G401 (cell line): Measurements from ENCODE around the gene LGALS1. TPM values are rescaled to one million over a fixed set of nuclear protein-coding genes. Genes with fewer than 3 reads are reported as not detected.
"Not testable (repeated sequence)": the region's sequence is repeated elsewhere in the genome, so short reads cannot be mapped to it uniquely, and the experiment has no call there.

Source experiments
- DNase-seq: peaks from one replicate; pipeline ENCODE4 v3.0.0-alpha.2; 2015; ENCODE audit warnings: low spot score
- in situ Hi-C: cut with HindIII; loops from 2 replicates; pipeline ENCODE4 v1.10.0; 2016; ENCODE audit warnings: low sequenced_read_pairs, mixed read lengths
- total RNA-seq: library from RNA; depleted of rRNA; stranded (reverse); fragments of >200 nt; shearing (Covaris generic); gene quantifications from 2 replicates; pipeline ENCODE4 v1.2.3, GENCODE V29; 2014

Gene LGALS1
- total RNA-seq, 1 experiment from 2014 or later, result 435 TPM

DNA sequence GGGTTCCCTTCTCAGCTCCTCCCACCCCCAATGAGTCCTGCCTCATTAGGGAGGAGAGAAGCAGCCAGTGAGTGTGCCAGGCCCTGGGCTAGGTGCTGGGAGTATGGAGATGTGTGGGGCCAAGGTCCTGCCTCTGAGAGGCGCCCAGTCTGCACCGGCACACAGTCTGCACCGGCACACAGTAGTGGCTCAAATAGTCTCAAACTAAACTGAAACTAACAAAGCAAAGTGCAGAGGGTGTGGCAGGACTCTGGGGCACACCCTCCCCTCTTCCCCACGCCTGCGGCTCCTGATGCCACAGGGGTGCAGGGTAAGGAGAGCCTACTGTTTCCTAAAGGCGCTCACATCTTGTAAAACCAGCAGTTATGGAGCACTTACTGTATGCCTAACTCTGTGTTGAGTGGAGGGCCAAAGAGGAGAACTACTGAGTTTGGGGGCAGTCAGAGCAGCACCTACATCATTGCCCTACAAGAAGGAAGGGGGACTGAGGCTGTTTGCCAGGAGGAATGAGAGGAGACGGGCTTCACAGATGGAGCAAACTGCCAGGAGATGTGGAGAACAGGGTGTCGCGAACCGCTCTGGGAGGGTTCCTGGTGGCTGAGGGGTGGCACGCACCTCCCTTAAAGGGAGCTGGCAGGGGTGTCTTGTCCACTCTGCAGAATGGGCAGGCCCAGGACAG is 36.9 kb upstream of the LGALS1 start:
- in situ Hi-C loops, result no loop called here
- no peak for DNase-seq

- in situ Hi-C loops, result no loop called here
- no peak for DNase-seq
Measured at GRCh38 chr22:37639070-37639760, 36.2 kb upstream of the LGALS1 start, which contains the start of gene SH3BP1. Gene SH3BP1, plus strand, starts transcription at chr22:37639669. Its CDS starts 119 bp downstream, at chr22:37639788.

DNA sequence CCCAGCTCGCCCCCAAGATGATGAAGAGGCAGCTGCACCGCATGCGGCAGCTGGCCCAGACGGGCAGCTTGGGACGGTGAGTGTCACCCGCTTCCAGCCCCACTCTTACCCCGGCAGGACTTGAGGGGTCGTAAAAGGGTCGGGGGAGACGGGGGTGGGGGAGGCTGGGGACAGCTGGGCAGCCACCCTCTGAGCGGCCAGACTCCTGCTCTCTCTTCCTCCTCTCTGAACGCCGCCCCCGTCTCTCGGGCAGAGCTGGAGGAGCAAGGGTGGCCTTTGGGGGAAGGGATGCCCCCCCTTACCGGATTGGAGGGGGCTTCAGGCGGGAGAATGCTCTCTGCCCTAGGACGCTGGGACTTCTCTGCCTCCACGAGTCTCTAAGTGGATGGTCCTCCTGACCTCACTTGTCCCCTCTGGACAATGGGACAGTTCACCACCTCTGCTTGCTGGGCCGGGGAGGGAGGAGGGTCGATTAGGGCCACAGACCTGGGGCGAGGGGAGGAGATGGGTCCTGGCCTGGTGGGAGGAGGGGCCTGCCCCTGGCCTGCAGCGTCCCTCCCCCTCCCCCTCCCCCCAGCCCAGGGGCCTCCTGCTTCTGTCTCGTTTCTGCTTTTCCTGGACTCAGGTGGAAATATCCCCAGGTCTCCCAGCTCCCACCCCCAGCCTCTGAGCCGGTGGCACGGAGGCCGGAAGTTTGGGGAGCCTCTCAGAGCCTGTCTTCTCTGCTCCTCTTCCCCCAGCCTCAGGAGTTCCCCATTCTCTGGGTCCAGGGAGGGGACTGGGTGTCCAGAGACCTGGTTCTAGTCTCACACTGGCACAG is 35.5 kb upstream of the LGALS1 start:
- in situ Hi-C loops, result no loop called here
- no peak for DNase-seq

GRCh38 chr22:37640591-37641560 is 34.6 kb upstream of the LGALS1 start:
- in situ Hi-C loops, result no loop called here
- no peak for DNase-seq

GRCh38 chr22:37641561-37641949 is 33.9 kb upstream of the LGALS1 start:
- no peak for DNase-seq
- in situ Hi-C loops, result no loop called here

GRCh38 chr22:37643225-37643847 is 32.1 kb upstream of the LGALS1 start:
- DNase-seq, result peak; percentile 88
- in situ Hi-C loops, result no loop called here

DNA sequence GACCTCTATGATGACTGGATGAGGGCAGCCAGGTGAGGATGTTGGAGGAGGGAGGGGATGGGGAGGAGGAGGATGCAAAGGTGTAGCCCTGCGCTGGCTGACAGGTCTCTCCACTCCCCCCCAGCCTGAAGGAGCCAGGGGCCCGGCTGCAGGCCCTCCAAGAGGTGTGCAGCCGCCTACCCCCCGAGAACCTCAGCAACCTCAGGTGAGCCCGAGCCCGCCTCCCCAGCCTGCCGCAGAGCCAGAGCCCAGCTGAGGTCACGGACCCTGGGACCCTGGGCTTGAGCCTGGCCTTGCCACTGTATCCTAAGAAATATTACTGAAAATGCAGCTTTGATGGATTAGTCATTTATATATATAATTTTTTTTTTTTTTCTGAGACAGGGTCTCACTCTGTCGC is 28.1 kb upstream of the LGALS1 start:
- in situ Hi-C loops, result no loop called here
- no peak for DNase-seq

- DNase-seq, result no peak
- in situ Hi-C loops, result no loop called here
Measured at GRCh38 chr22:37647928-37648327, 27.5 kb upstream of the LGALS1 start.

DNA sequence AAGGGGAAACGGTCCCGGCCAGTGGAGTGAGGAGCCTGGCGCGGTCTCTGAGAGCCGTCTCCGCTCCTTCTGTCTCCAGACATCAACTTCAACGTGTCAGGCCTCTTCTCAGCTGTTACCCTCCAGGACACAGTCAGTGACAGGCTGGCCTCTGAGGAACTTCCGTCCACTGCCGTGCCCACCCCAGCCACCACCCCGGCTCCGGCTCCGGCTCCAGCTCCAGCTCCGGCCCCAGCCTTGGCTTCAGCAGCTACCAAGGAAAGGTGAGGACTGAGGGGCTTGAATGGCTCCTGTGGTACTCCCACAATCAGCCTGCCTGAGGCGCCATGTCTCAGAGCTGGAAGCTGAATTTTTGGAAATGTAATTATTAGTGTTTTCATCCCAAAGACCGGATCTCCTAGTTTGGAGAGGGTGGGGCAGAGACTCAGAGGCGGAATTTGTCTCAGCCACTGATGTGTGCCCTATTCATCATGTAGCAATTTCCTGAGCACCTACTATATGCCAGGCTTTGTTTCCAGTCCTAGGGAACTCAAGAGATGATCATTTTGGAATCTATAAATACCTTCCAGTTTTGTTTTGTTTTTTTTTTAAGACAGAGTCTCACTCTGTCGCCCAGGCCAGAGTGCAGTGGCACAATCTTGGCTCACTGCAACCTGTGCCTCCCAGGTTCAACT is 24.8 kb upstream of the LGALS1 start:
- in situ Hi-C loops, result no loop called here
- DNase-seq, result no peak

DNA sequence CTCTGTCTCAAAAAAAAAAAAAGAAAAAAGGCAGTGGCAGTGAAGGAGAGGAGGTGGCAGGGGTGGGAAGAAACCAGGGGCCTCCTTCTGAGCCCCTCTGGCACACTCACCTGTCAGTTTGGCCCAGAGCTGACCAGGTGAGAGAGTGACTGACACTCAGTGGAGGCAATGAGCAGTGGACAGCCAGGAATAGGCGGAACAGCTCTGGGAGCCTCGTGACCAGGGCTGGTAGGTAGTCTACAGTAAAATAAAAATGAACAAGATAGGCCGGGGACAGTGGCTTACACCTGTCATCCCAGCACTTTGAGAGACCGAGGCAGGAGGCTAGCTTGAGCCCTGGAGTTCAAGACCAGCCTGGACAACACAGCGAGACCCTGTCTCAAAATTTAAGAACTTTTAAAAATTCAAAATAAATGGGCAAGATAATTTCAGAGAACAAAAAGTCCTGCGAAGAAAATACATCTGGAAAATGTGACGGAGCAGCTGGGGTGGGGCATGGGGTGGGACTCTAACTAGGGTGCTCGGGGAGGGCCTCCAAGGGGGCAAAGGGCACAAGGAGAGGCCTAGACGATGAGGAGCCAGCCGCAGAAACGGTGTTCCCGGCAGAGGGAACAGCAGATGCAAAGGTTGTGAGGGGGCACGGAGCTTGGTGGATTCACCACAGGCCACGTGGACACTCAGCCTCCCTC is 20.7 kb upstream of the LGALS1 start:
- in situ Hi-C loops, result no loop called here
- DNase-seq, result no peak

DNA sequence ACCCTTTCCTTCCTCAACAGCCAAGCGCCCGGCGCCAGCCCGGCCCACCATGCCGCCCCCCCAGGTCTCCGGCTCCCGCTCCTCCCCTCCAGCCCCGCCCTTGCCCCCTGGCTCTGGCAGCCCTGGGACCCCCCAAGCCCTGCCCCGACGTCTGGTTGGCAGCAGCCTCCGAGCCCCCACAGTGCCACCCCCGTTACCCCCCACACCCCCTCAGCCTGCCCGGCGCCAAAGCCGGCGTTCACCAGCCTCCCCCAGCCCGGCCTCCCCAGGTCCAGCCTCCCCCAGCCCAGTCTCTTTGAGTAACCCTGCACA is 20.2 kb upstream of the LGALS1 start:
- DNase-seq, result no peak
- in situ Hi-C loops, result no loop called here

- DNase-seq, in situ Hi-C loops: not testable (repeated sequence)
Measured at GRCh38 chr22:37656583-37656982, 18.9 kb upstream of the LGALS1 start.

- DNase-seq, result no peak
- in situ Hi-C loops, result no loop called here
Measured at GRCh38 chr22:37657590-37658132, 17.8 kb upstream of the LGALS1 start.

GRCh38 chr22:37658133-37659065 is 17.0 kb upstream of the LGALS1 start, which contains the start of gene PDXP:
Gene PDXP, plus strand, starts transcription at chr22:37658723. Its CDS starts 60 bp downstream, at chr22:37658783.
- in situ Hi-C loops, result no loop called here
- peak; percentile 100 for DNase-seq

GRCh38 chr22:37659066-37659896 is 16.2 kb upstream of the LGALS1 start:
- in situ Hi-C loops, result no loop called here
- no peak for DNase-seq
